Stimulated activated memory B cell treated with anti-CD40 and anti-IgM and Interleukin-4, amounts not matched to agents 10 μg/mL and 1 μg/mL and 100 μg/mL, for 72 hours (primary cell): ENCODE measurements around the gene PA2G4.

Experiments used
- ATAC-seq: fragments of 150-1000 bp; cut with Tn5 transposase; 2 replicates; pipeline ENCODE4 v1.10.0; 2021
- H3K27ac Mint-ChIP-seq: one replicate; pipeline ENCODE4 v1.8.0; 2022; ENCODE audit warnings: mild to moderate bottlenecking, mixed read lengths
- H3K27me3 Mint-ChIP-seq: one replicate; pipeline ENCODE4 v1.8.0; 2022; ENCODE audit warnings: mixed read lengths
- H3K36me3 Mint-ChIP-seq: one replicate; pipeline ENCODE4 v1.8.0; 2022; ENCODE audit warnings: mixed read lengths
- H3K4me1 Mint-ChIP-seq: one replicate; pipeline ENCODE4 v1.8.0; 2022; ENCODE audit warnings: mixed read lengths
- H3K4me3 Mint-ChIP-seq: one replicate; pipeline ENCODE4 v1.8.0; 2022; ENCODE audit warnings: mild to moderate bottlenecking, moderate library complexity, mixed read lengths
- H3K9me3 Mint-ChIP-seq: one replicate; pipeline ENCODE4 v1.8.0; 2022; ENCODE audit warnings: mixed read lengths

The PA2G4 gene

DNA sequence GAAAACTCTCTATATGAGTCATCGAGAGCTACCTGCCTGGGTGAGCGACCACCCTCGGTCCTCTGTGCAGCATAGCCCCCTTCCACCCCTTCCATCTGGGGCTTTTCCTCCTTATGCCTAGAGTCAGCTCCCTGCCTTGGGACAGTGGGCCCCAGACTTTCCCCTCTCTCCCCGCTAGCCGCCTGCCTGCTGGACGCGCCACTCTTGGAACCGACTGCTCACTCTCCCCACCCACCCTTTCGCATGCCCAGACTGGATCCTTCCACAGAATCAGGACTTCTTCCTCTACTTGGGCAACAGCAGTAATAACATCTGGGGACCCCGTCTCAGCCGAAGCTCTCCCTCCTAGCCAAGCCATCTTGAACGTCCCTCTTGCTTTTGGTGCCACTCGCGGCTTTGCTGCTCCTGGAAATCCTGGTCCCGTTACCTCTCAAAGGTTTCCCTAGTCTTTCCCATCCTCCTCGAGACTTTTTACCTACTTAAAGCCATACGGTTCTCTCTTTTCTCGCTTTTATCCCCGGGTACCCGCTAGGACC lies 24.4 kb downstream of the PA2G4 start:
- H3K4me1 Mint-ChIP-seq, result peaks cover 68% of the 10 kb centered on the region
- no peak for ATAC-seq
- peaks cover 33% of the 10 kb centered on the region for H3K36me3 Mint-ChIP-seq

GRCh38 chr12:56129206-56129941 lies 25.0 kb downstream of the PA2G4 start:
- peak overlapping the region; percentile 93 for H3K27ac Mint-ChIP-seq
- peaks cover 39% of the 10 kb centered on the region for H3K36me3 Mint-ChIP-seq
- H3K27me3 Mint-ChIP-seq, result no peaks in the 10 kb centered on the region
- peaks cover 68% of the 10 kb centered on the region for H3K4me1 Mint-ChIP-seq
- peak; percentile 69 for ATAC-seq
- H3K9me3 Mint-ChIP-seq, result no peaks in the 10 kb centered on the region
- H3K4me3 Mint-ChIP-seq, result peak overlapping the region; percentile 100

More for the DNA sequence above, 24.4 kb downstream of the PA2G4 start:
- no peaks in the 10 kb centered on the region for H3K27me3 Mint-ChIP-seq
- peak overlapping the region; percentile 100 for H3K4me3 Mint-ChIP-seq
- H3K27ac Mint-ChIP-seq, result peak overlapping the region; percentile 93
- no peaks in the 10 kb centered on the region for H3K9me3 Mint-ChIP-seq

DNA sequence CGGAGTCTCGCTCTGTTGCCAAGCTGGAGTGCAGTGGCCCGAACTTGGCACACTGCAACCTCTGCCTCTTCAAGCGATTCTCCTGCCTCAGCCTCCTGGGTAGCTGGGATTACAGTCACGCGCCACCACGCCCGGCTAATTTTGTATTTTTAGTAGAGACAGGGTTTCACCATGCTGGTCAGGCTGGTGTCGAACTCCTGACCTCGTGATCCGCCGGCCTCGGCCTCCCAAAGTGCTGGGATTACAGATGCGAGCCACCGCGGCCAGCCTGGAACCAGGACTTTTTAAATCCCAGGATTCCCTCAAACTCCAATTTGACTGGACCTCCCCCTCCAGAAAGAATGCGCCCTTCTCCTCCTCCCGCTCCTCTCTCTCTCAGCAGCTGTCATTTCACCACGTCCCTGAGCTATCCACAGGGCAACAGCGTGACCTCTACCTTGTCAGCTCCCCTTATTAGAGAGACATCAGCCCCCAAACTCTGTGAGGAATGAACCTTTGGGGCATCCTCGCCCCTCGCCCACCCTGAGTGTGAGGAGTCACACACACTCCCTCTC lies 25.7 kb downstream of the PA2G4 start:
- Mint-ChIP-seq H3K27me3 (no peaks in the 10 kb centered on the region), H3K4me1 (peaks cover 68% of the 10 kb centered on the region), H3K4me3 (peak overlapping the region; percentile 100), H3K27ac (peak overlapping the region; percentile 93), H3K36me3 (peaks cover 41% of the 10 kb centered on the region), H3K9me3 (no peaks in the 10 kb centered on the region)
- ATAC-seq, result no peak

GRCh38 chr12:56130876-56131275 lies 26.5 kb downstream of the PA2G4 start:
- Mint-ChIP-seq H3K9me3 (no peaks in the 10 kb centered on the region), H3K4me3 (no peak overlapping the region), H3K36me3 (peaks cover 44% of the 10 kb centered on the region), H3K27ac (peak overlapping the region; percentile 93), H3K27me3 (no peaks in the 10 kb centered on the region), H3K4me1 (peaks cover 66% of the 10 kb centered on the region)
- ATAC-seq, result no peak

GRCh38 chr12:56134897-56135296 lies 30.5 kb downstream of the PA2G4 start:
- peaks cover 81% of the 10 kb centered on the region for H3K36me3 Mint-ChIP-seq
- no peak for ATAC-seq
- no peaks in the 10 kb centered on the region for H3K9me3 Mint-ChIP-seq
- H3K27me3 Mint-ChIP-seq, result no peaks in the 10 kb centered on the region
- H3K4me3 Mint-ChIP-seq, result no peak overlapping the region
- H3K27ac Mint-ChIP-seq, result peak overlapping the region; percentile 53
- peaks cover 28% of the 10 kb centered on the region for H3K4me1 Mint-ChIP-seq

- no peaks in the 10 kb centered on the region for H3K9me3 Mint-ChIP-seq
- H3K27ac Mint-ChIP-seq, result no peak overlapping the region
- H3K27me3 Mint-ChIP-seq, result no peaks in the 10 kb centered on the region
- H3K4me3 Mint-ChIP-seq, result no peak overlapping the region
- peaks cover 85% of the 10 kb centered on the region for H3K36me3 Mint-ChIP-seq
- H3K4me1 Mint-ChIP-seq, result peaks cover 10% of the 10 kb centered on the region
- ATAC-seq, result no peak
These were observed 33.7 kb downstream of the PA2G4 start for GRCh38 chr12:56137853-56138571.

DNA sequence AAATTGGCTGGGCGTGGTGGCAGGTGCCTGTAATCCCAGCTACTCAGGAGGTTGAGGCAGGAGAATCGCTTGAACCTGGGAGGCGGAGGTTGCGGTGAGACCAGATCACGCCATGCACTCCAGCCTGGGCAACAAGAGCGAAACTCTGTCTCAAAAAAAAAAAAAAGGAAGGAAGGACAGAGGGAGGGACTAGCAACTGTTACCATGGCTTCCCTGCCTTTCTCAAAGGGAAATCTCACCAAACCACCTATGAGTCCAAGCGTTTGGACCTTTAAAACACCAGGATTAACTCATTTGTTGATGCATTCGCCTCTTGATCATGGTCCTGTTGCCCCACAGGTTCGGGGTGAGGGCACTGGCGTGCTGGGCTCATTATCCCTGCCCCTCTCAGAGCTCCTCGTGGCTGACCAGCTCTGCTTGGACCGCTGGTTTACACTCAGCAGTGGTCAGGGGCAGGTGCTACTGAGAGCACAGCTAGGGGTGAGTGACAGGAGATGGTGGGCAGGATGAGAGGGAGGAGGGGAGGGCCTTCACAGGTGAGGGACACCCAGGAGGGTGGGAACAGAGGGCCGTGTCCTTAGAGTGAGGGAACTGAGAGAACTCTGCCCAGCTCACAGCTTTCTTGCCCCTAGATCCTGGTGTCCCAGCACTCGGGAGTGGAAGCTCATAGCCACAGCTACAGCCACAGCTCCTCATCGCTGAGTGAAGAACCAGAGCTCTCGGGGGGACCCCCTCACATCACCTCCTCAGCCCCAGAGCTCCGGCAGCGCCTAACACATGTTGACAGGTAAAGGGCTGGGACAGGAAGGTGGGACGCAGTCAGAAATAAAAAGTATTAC lies 37.8 kb downstream of the PA2G4 start:
- ATAC-seq, result no peak
- H3K36me3 Mint-ChIP-seq, result peaks cover 79% of the 10 kb centered on the region
- no peaks in the 10 kb centered on the region for H3K9me3 Mint-ChIP-seq
- no peak overlapping the region for H3K4me3 Mint-ChIP-seq
- H3K27ac Mint-ChIP-seq, result peak overlapping the region; percentile 47
- H3K27me3 Mint-ChIP-seq, result no peaks in the 10 kb centered on the region
- H3K4me1 Mint-ChIP-seq, result peaks cover 14% of the 10 kb centered on the region

- peaks cover 14% of the 10 kb centered on the region for H3K4me1 Mint-ChIP-seq
- H3K4me3 Mint-ChIP-seq, result no peak overlapping the region
- peak overlapping the region; percentile 47 for H3K27ac Mint-ChIP-seq
- no peak for ATAC-seq
- H3K36me3 Mint-ChIP-seq, result peaks cover 71% of the 10 kb centered on the region
- H3K27me3 Mint-ChIP-seq, result no peaks in the 10 kb centered on the region
- no peaks in the 10 kb centered on the region for H3K9me3 Mint-ChIP-seq
These were observed 38.9 kb downstream of the PA2G4 start for GRCh38 chr12:56143217-56143616.

DNA sequence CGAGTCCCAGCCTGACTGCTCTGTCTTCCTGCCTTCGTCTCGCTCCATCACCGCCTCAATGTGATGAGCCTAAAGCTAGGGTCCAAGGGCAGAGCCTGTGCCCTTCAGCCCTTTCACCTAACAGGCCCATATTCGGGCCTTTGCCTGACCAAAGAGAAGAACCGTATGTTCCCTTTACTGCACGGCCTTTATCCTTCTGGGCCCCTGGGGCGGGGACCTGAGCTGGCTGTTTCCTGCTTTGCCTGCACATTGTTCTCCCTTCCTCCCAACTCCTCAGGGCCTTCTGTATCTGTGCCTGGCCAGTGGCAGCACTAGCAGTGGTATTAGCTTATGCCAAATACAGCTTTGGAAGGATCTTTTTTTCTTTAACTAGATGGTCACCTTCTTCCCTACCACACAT lies 39.5 kb downstream of the PA2G4 start:
- Mint-ChIP-seq H3K27me3 (no peaks in the 10 kb centered on the region), H3K36me3 (peaks cover 64% of the 10 kb centered on the region), H3K27ac (peak overlapping the region; percentile 10), H3K4me1 (peaks cover 14% of the 10 kb centered on the region), H3K4me3 (no peak overlapping the region), H3K9me3 (no peaks in the 10 kb centered on the region)
- no peak for ATAC-seq

- Mint-ChIP-seq H3K36me3 (peaks cover 52% of the 10 kb centered on the region), H3K4me1 (peaks cover 14% of the 10 kb centered on the region), H3K27me3 (no peaks in the 10 kb centered on the region), H3K9me3 (no peaks in the 10 kb centered on the region), H3K27ac (no peak overlapping the region), H3K4me3 (no peak overlapping the region)
- ATAC-seq, result no peak
These were observed 40.9 kb downstream of the PA2G4 start for GRCh38 chr12:56145217-56145616.

DNA sequence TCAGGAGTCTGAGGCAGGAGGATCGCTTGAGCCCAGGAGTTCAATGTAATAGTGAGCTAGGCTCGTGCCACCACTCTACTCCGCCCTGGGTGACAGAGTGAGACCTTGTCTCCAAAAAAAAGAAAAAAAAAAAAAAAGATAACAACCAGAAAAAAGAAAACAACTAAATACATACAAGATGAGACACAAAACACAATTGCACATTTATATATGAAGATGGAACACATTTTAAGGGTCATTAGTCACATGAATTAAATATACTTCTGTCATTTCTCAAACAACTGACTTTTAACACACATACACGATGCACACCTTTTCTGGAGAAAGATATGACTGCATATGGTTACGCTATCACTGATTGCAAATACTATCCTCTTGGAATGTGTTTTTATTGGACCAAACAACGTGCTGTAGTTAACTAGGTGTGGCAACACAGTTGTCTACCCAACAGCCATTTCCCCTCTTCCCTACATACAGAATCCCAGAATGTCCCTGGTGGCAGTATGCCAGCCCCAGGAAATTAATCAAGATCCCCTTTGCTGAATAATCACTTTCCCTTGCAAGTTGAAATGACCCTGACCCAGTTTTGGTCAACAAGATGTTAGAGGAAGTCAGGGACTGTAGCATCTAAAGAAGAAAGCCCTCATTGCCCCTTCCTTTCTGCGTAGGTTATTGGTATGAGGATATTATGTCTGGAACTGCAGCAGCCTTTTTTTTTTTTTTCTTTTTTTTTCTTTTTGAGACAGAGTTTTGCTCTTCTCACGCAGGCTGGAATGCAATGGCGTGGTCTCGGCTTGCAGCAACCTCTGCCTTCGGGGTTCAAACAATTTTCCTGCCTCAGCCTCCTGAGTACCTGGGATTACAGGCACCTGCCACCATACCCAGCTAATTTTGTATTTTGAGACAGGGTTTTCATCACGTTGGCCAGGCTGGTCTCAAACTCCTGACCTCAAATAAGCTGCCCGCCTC lies 42.4 kb downstream of the PA2G4 start:
- H3K36me3 Mint-ChIP-seq, result peaks cover 37% of the 10 kb centered on the region
- peaks cover 28% of the 10 kb centered on the region for H3K4me1 Mint-ChIP-seq
- H3K4me3 Mint-ChIP-seq, result no peak overlapping the region
- H3K27me3 Mint-ChIP-seq, result no peaks in the 10 kb centered on the region
- no peak for ATAC-seq
- no peak overlapping the region for H3K27ac Mint-ChIP-seq
- no peaks in the 10 kb centered on the region for H3K9me3 Mint-ChIP-seq

DNA sequence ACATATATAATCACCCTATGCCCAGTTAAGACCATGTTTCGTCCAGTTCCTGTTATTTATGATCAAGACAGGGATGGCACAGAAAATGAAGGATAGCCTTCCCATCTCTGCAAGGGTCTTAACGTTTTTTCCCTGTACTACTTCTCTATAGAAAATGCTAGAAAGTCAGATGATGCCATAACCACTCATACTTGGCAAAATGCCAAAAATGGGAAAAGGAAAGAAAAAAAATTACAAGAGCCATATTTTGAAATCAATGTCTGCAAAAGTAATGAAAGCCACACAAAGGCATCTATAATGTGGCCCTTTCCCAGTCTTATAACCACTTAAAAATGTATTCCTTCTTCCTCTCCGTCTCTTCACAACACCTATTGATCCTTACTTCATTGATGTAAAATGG lies 46.2 kb downstream of the PA2G4 start:
- Mint-ChIP-seq H3K36me3 (peaks cover 9% of the 10 kb centered on the region), H3K4me3 (no peak overlapping the region), H3K9me3 (no peaks in the 10 kb centered on the region), H3K27ac (peak overlapping the region; percentile 97), H3K4me1 (peaks cover 43% of the 10 kb centered on the region), H3K27me3 (no peaks in the 10 kb centered on the region)
- ATAC-seq, result no peak

- Mint-ChIP-seq H3K36me3 (peaks cover 10% of the 10 kb centered on the region), H3K27ac (peak overlapping the region; percentile 97), H3K4me3 (peak overlapping the region; percentile 92), H3K27me3 (no peaks in the 10 kb centered on the region), H3K4me1 (peaks cover 46% of the 10 kb centered on the region), H3K9me3 (no peaks in the 10 kb centered on the region)
- peak; percentile 84 for ATAC-seq
These were observed 47.3 kb downstream of the PA2G4 start for GRCh38 chr12:56151672-56152131.
